Prostate gland (tissue), 2 donors: Measurements from ENCODE around the gene ACAP2. TPM values are rescaled to one million over a fixed set of nuclear protein-coding genes. Genes with fewer than 3 reads are reported as not detected.
A peak's percentile ranks its signal among the peaks of the same experiment; 100 is the strongest.
"Not testable (repeated sequence)": the region's sequence is repeated elsewhere in the genome, so short reads cannot be mapped to it uniquely, and the experiment has no call there.

Source experiments
- DNase-seq: peaks from one replicate; pipeline ENCODE4 v3.0.0-alpha.2; 2019; ENCODE audit warnings: low spot score
- H3K27ac ChIP-seq, 2 donors: fragments of 200-600 bp; sonication (generic); 2 replicates each; pipeline ENCODE4 v1.5.1; 2017 to 2019
- H3K27me3 ChIP-seq: fragments of 200-600 bp; sonication (generic); replicated peaks from 2 replicates; pipeline ENCODE4 v1.5.1; 2019; ENCODE audit not compliant: insufficient read depth
- H3K36me3 ChIP-seq, 2 donors: fragments of 200-600 bp; sonication (generic); 1 replicate in 1 of 2; 2 replicates in 1 of 2; pipeline versions ENCODE4 v1.5.1 to v1.8.1; 2017 to 2019
- H3K4me1 ChIP-seq: fragments of 200-600 bp; sonication (generic); replicated peaks from 2 replicates; pipeline ENCODE4 v1.5.1; 2019
- H3K4me3 ChIP-seq, 2 donors: fragments of 200-600 bp; sonication (generic); 2 replicates each; pipeline ENCODE4 v1.5.1; 2017 to 2019
- H3K9me3 ChIP-seq: fragments of 200-600 bp; sonication (generic); 2 replicates; pipeline ENCODE4 v1.5.1; 2017
- POLR2A ChIP-seq: fragments of 450-650 bp; IDR thresholded peaks from one replicate; pipeline ENCODE4 v1.6.1; 2016; ENCODE audit warnings: antibody characterized with exemption, mild to moderate bottlenecking
- POLR2AphosphoS5 ChIP-seq: sonication (generic); formaldehyde crosslinking; IDR thresholded peaks from one replicate; pipeline ENCODE4 v1.6.1; 2017; ENCODE audit warnings: antibody characterized with exemption
- WGBS: methylation state at CpG from one replicate; pipeline ENCODE4 v1.1.5; 2018; 5-methylcytosine and 5-hydroxymethylcytosine counted together
- intact Hi-C: fragments of 100-400 bp; cut with DNase I; formaldehyde crosslinking; loops from one replicate; pipeline ENCODE4 v1.14.2; 2022
- total RNA-seq, 2 donors: library from RNA; depleted of rRNA; stranded (reverse); fragments of >200 nt; gene quantifications; one replicate each; pipeline ENCODE4 v1.1.0, GENCODE V29; 2016
- TF ChIP-seq, protein P1 (sequence below), 4 experiments: fragments of 200-600 bp in 2 of 4; fragments of 450-650 bp in 2 of 4; sonication (generic) in 2 of 4; IDR thresholded peaks; 1 replicate in 3 of 4; 2 replicates in 1 of 4; pipeline ENCODE4 v1.5.1; 2016 to 2019; ENCODE audit warnings: antibody characterized with exemption in 4 of 4, mild to moderate bottlenecking in 2 of 4, moderate library complexity in 2 of 4

Gene ACAP2
- total RNA-seq, 2 donors from 2014 or later, result 30.5 to 56.8 TPM

GRCh38 chr3:195238081-195238571, 204.7 kb downstream of the ACAP2 start:
- H3K9me3 ChIP-seq, result no peaks in the 10 kb centered on the region
- DNase-seq, result no peak
- TF ChIP-seq POLR2AphosphoS5 (no peak), POLR2A (no peak)
- TF ChIP-seq, protein P1, sequence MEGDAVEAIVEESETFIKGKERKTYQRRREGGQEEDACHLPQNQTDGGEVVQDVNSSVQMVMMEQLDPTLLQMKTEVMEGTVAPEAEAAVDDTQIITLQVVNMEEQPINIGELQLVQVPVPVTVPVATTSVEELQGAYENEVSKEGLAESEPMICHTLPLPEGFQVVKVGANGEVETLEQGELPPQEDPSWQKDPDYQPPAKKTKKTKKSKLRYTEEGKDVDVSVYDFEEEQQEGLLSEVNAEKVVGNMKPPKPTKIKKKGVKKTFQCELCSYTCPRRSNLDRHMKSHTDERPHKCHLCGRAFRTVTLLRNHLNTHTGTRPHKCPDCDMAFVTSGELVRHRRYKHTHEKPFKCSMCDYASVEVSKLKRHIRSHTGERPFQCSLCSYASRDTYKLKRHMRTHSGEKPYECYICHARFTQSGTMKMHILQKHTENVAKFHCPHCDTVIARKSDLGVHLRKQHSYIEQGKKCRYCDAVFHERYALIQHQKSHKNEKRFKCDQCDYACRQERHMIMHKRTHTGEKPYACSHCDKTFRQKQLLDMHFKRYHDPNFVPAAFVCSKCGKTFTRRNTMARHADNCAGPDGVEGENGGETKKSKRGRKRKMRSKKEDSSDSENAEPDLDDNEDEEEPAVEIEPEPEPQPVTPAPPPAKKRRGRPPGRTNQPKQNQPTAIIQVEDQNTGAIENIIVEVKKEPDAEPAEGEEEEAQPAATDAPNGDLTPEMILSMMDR (IDR thresholded peaks at IDR 0.05), result no peak
- peak overlapping the region; percentile 57 to 64 for H3K27ac ChIP-seq
- no peaks in the 10 kb centered on the region for H3K36me3 ChIP-seq
- WGBS, result 66% methylated on average over 12 of the region's 12 CpGs
- H3K4me3 ChIP-seq, result no peak overlapping the region
- H3K4me1 ChIP-seq, result no peaks in the 10 kb centered on the region
- no peaks in the 10 kb centered on the region for H3K27me3 ChIP-seq
- intact Hi-C loops, result loop anchor here (5.0 kb wide), 1 partner anchor 91 kb away; no protein-coding TSS in a partner anchor

- intact Hi-C loops, result loop anchor here (5.0 kb wide), 1 partner anchor 90 kb away; no protein-coding TSS in a partner anchor
- WGBS, result 96% methylated on average over 10 of the region's 10 CpGs
- no peaks in the 10 kb centered on the region for H3K4me1 ChIP-seq
- H3K27ac ChIP-seq, result no peak overlapping the region
- no peaks in the 10 kb centered on the region for H3K9me3 ChIP-seq
- no peaks in the 10 kb centered on the region for H3K27me3 ChIP-seq
- no peak overlapping the region for H3K4me3 ChIP-seq
- H3K36me3 ChIP-seq, result no peaks in the 10 kb centered on the region
- TF ChIP-seq POLR2AphosphoS5 (no peak), POLR2A (no peak)
- TF ChIP-seq, protein P1 (IDR thresholded peaks at IDR 0.05), result no peak
- DNase-seq, result no peak
These were observed 205.8 kb downstream of the ACAP2 start for GRCh38 chr3:195236801-195237570.

GRCh38 chr3:195236076-195236798, 206.6 kb downstream of the ACAP2 start:
- no peaks in the 10 kb centered on the region for H3K27me3 ChIP-seq
- no peak overlapping the region for H3K4me3 ChIP-seq
- H3K9me3 ChIP-seq, result no peaks in the 10 kb centered on the region
- intact Hi-C loops, result loop anchor here (5.0 kb wide), 1 partner anchor 89 kb away; no protein-coding TSS in a partner anchor
- WGBS, result 88% methylated on average over 5 of the region's 5 CpGs
- no peaks in the 10 kb centered on the region for H3K36me3 ChIP-seq
- H3K27ac ChIP-seq, result no peak overlapping the region
- TF ChIP-seq, protein P1 (IDR thresholded peaks at IDR 0.05), result no peak
- TF ChIP-seq POLR2A (no peak), POLR2AphosphoS5 (no peak)
- H3K4me1 ChIP-seq, result no peaks in the 10 kb centered on the region
- no peak for DNase-seq

- DNase-seq, result no peak
- Histone ChIP-seq H3K36me3 (no peaks in the 10 kb centered on the region), H3K4me1 (no peaks in the 10 kb centered on the region), H3K4me3 (no peak overlapping the region), H3K27me3 (no peaks in the 10 kb centered on the region), H3K27ac (no peak overlapping the region), H3K9me3 (no peaks in the 10 kb centered on the region)
- no peak for TF ChIP-seq POLR2AphosphoS5
- TF ChIP-seq, protein P1 (IDR thresholded peaks at IDR 0.05), result no peak
- no peak for TF ChIP-seq POLR2A
- 97% methylated on average over 1 of the region's 1 CpG for WGBS
- intact Hi-C loops, result no loop called here
These were observed 212.6 kb downstream of the ACAP2 start for GRCh38 chr3:195230244-195230643.

DNA sequence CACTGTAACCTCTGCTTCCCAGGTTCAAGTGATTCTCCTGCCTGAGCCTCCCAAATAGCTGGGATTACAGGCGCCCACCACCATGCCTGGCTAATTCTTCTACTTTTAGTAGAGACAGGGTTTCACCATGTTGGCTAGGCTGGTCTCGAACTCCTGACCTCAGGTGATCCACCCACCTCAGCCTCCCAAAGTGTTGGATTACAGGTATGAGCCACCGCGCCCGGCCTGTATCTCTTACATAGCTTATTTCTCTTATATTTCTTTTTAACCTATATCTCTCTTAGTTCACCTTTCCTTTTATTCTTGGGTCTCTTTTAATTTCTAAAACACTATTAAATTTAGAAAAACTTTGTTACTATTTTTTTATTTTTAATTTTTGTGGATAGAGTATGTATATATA, 213.9 kb downstream of the ACAP2 start:
- H3K4me1 ChIP-seq, H3K27me3 ChIP-seq, H3K36me3 ChIP-seq, DNase-seq, H3K27ac ChIP-seq, H3K9me3 ChIP-seq, intact Hi-C loops, H3K4me3 ChIP-seq: not testable (repeated sequence)
- 98% methylated on average over 5 of the region's 5 CpGs for WGBS
